ENCODE data around the gene ATXN7L1.

- TF ChIP-seq CTCF (IDR thresholded peaks at IDR 0.05) (no peak), EZH2 (IDR thresholded peaks at IDR 0.05; ENCODE audit: borderline replicate concordance, insufficient read depth, low read depth, low read length, poor library complexity, severe bottlenecking) (no peak)
These were observed 311.2 kb downstream of the ATXN7L1 start for GRCh38 chr7:105565190-105565589.
